ENCODE results near the gene UNC119. TPM values are rescaled to one million over a fixed set of nuclear protein-coding genes. Genes with fewer than 3 reads are reported as not detected.
"Not testable (repeated sequence)": the region's sequence is repeated elsewhere in the genome, so short reads cannot be mapped to it uniquely, and the experiment has no call there.

Gene UNC119
- total RNA-seq, 2 donors from 2014 or later: 25.7 to 29.3 TPM

GRCh38 chr17:28576758-28577465 lies 24.5 kb upstream of the UNC119 start, which contains the start of gene ALDOC:
TSS of gene ALDOC (minus strand) at chr17:28576895. CDS start at chr17:28575532, 1,363 bp downstream.
- Histone ChIP-seq H3K9me3 (no peaks in the 10 kb centered on the region), H3K36me3 (replicated peaks in 1 of 2; ENCODE audit: insufficient read depth in 1 of 2, low read depth in 2 of 2) (no peaks in the 10 kb centered on the region), H3K27me3 (no peaks in the 10 kb centered on the region), H3K4me3 (no peak within 1 kb of the TSS), H3K4me1 (peaks cover 17% of the 10 kb centered on the region), H3K27ac (peak within 1 kb of the TSS in 2 of 4 donors; percentile 15 to 34)
- DNase-seq (peak; percentile 97 to 100 (median 98)), ATAC-seq (peak; percentile 97)
- intact Hi-C loops (cut with DNase I): no loop called here
- peak; percentile 33 to 78 (median 75) for TF ChIP-seq POLR2A (IDR thresholded peaks at IDR 0.05)
- TF ChIP-seq CTCF (IDR thresholded peaks at IDR 0.05): no peak
- WGBS, 2 donors: 4 to 33% methylated on average over 2 to 26 of the region's 26 CpGs

- 71 to 77% methylated on average over 3 of the region's 3 CpGs for WGBS, 2 donors
- peaks cover 19% of the 10 kb centered on the region for H3K4me1 ChIP-seq
- H3K9me3 ChIP-seq; H3K27ac ChIP-seq; ATAC-seq; H3K27me3 ChIP-seq; H3K4me3 ChIP-seq; DNase-seq; intact Hi-C loops (cut with DNase I); H3K36me3 ChIP-seq (replicated peaks in 1 of 2; ENCODE audit: insufficient read depth in 1 of 2, low read depth in 2 of 2): not testable (repeated sequence)
Observed at GRCh38 chr17:28576016-28576415, 23.6 kb upstream of the UNC119 start.

GRCh38 chr17:28575126-28575795 lies 22.8 kb upstream of the UNC119 start:
- 86 to 92% methylated on average over 14 of the region's 14 CpGs for WGBS, 2 donors
- TF ChIP-seq POLR2A (IDR thresholded peaks at IDR 0.05) (no peak), CTCF (IDR thresholded peaks at IDR 0.05) (no peak)
- Histone ChIP-seq H3K27me3 (no peaks in the 10 kb centered on the region), H3K4me3 (no peak overlapping the region), H3K27ac (no peak overlapping the region), H3K9me3 (no peaks in the 10 kb centered on the region), H3K4me1 (peaks cover 22% of the 10 kb centered on the region), H3K36me3 (replicated peaks in 1 of 2; ENCODE audit: insufficient read depth in 1 of 2, low read depth in 2 of 2) (no peaks in the 10 kb centered on the region)
- DNase-seq: no peak
- ATAC-seq: no peak
- intact Hi-C loops (cut with DNase I): no loop called here

- Histone ChIP-seq H3K4me1 (peaks cover 30% of the 10 kb centered on the region), H3K36me3 (replicated peaks in 1 of 2; ENCODE audit: insufficient read depth in 1 of 2, low read depth in 2 of 2) (no peaks in the 10 kb centered on the region)
- intact Hi-C loops (cut with DNase I): no loop called here
Observed at GRCh38 chr17:28574526-28574925, 22.1 kb upstream of the UNC119 start.

More at GRCh38 chr17:28574526-28574925, 22.1 kb upstream of the UNC119 start:
- Histone ChIP-seq H3K27me3 (no peaks in the 10 kb centered on the region), H3K27ac (no peak overlapping the region), H3K4me3 (no peak overlapping the region), H3K9me3 (no peaks in the 10 kb centered on the region)
- WGBS, 2 donors: 77 to 89% methylated on average over 3 to 7 of the region's 7 CpGs
- no peak for TF ChIP-seq CTCF (IDR thresholded peaks at IDR 0.05)
- no peak for TF ChIP-seq POLR2A (IDR thresholded peaks at IDR 0.05)
- DNase-seq (no peak), ATAC-seq (no peak)

Measured in body of pancreas (tissue), 4 donors.